Measurements from ENCODE around the gene METTL21A. TPM values are rescaled to one million over a fixed set of nuclear protein-coding genes. Genes with fewer than 3 reads are reported as not detected.

The METTL21A gene
- total and polyA plus RNA-seq, 11 donors = 10.2 to 27.6 (median 14.6) TPM

- Histone ChIP-seq H3K4me3 (no peak overlapping the region), H3K27me3 (no peaks in the 10 kb centered on the region), H3K4me1 (no peaks in the 10 kb centered on the region), H3K9me3 (no peaks in the 10 kb centered on the region), H3K36me3 (peaks cover 0 to 99% (median 92%) of the 10 kb centered on the region in 9 donors), H3K27ac (no peak overlapping the region)
- ATAC-seq (no peak), DNase-seq (no peak)
- WGBS, 4 donors = 87 to 91% (median 89%) methylated on average over 3 of the region's 3 CpGs
- intact Hi-C loops (cut with DNase I) = no loop called here
- TF ChIP-seq POLR2A (IDR thresholded peaks at IDR 0.05) (no peak), CTCF (IDR thresholded peaks at IDR 0.05) (no peak)
Measured at GRCh38 chr2:207571370-207571769, 53.8 kb downstream of the METTL21A start.

- Histone ChIP-seq H3K36me3 (peaks cover 0 to 97% (median 81%) of the 10 kb centered on the region in 9 donors), H3K27me3 (no peaks in the 10 kb centered on the region)
Measured at GRCh38 chr2:207567671-207568070, 57.5 kb downstream of the METTL21A start.

GRCh38 chr2:207565736-207566500, 59.3 kb downstream of the METTL21A start:
- Histone ChIP-seq H3K9me3 (no peaks in the 10 kb centered on the region), H3K27ac (no peak overlapping the region), H3K4me1 (peaks cover 0 to 21% (median 15%) of the 10 kb centered on the region in 12 donors), H3K36me3 (peaks cover 0 to 95% (median 78%) of the 10 kb centered on the region in 9 donors), H3K4me3 (no peak overlapping the region), H3K27me3 (no peaks in the 10 kb centered on the region)
- DNase-seq (no peak), ATAC-seq (no peak)
- TF ChIP-seq POLR2A (IDR thresholded peaks at IDR 0.05) = no peak
- TF ChIP-seq CTCF (IDR thresholded peaks at IDR 0.05) = no peak
- WGBS, 4 donors = 76 to 84% (median 81%) methylated on average over 7 of the region's 7 CpGs
- intact Hi-C loops (cut with DNase I) = loop anchor here in 1 of 10 donors (5.0 kb wide), 1 partner anchor 34 kb away; no protein-coding TSS in a partner anchor

More at GRCh38 chr2:207567671-207568070, 57.5 kb downstream of the METTL21A start:
- Histone ChIP-seq H3K9me3 (no peaks in the 10 kb centered on the region), H3K27ac (no peak overlapping the region), H3K4me3 (no peak overlapping the region), H3K4me1 (peaks cover 0 to 3% (median 0%) of the 10 kb centered on the region in 12 donors)
- TF ChIP-seq POLR2A (IDR thresholded peaks at IDR 0.05) (no peak), CTCF (IDR thresholded peaks at IDR 0.05) (no peak)
- DNase-seq (no peak), ATAC-seq (no peak)
- intact Hi-C loops (cut with DNase I) = loop anchor here in 1 of 10 donors (5.0 kb wide), 1 partner anchor 35 kb away; no protein-coding TSS in a partner anchor

Other genes with a start within 250 kb of the METTL21A start
- gene CREB1, start 95.4 kb downstream of the METTL21A start, total RNA-seq = 10 to 100 TPM; 32.1 to 58.9 (median 49.3) TPM
- gene CREB1, start 95.4 kb downstream of the METTL21A start, polyA plus RNA-seq = 1 to 10 TPM; 4.3 to 9.0 TPM
- gene CCNYL1, start 86.2 kb upstream of the METTL21A start, total RNA-seq = 10 to 100 TPM in 5 of 9 donors, 1 to 10 TPM in 4; 4.5 to 17.5 (median 10.9) TPM
- 10 to 100 TPM in 1 of 2 donors, 1 to 10 TPM in 1; 3.9 to 11.1 TPM for gene CCNYL1, start 86.2 kb upstream of the METTL21A start, polyA plus RNA-seq
- 1 to 10 TPM; 3.3 to 8.7 (median 4.5) TPM for gene FZD5, start 144.5 kb upstream of the METTL21A start, total RNA-seq
- gene FZD5, start 144.5 kb upstream of the METTL21A start, polyA plus RNA-seq = 1 to 10 TPM in 1 of 2 donors, under 1 TPM in 1; 0.95 to 4.6 TPM

All from heart left ventricle (tissue), 16 donors.